K562 (cell line): ENCODE measurements around the gene C1orf50. TPM values are rescaled to one million over a fixed set of nuclear protein-coding genes. Genes with fewer than 3 reads are reported as not detected.

ENCODE experiments used
- BRD9 ChIP-seq: fragments of 450-650 bp; IDR thresholded peaks from 2 replicates; pipeline ENCODE4 v1.6.1; 2018; ENCODE audit warnings: low read depth; ENCODE audit not compliant: partially characterized antibody
- FUS ChIP-seq: fragments of 200-400 bp; formaldehyde crosslinking; optimal IDR thresholded peaks from 2 replicates; pipeline ENCODE3; 2017; ENCODE audit warnings: low read depth, low read length
- IRF2 ChIP-seq: sonication (generic); formaldehyde crosslinking; IDR thresholded peaks from 2 replicates; pipeline ENCODE4 v1.8.1; 2022; ENCODE audit warnings: mild to moderate bottlenecking, missing genetic modification reagents
- KLF13 ChIP-seq: fragments of 450-650 bp; IDR thresholded peaks from 2 replicates; pipeline ENCODE4 v1.6.1; 2016; ENCODE audit warnings: missing genetic modification characterization, low read depth, mild to moderate bottlenecking, missing compliant biosample characterization, moderate library complexity, borderline replicate concordance
- KLF6 ChIP-seq: fragments of 250-450 bp; sonication (Bioruptor Pico); IDR thresholded peaks from 2 replicates; pipeline ENCODE4 v1.4.0; 2020; ENCODE audit warnings: mild to moderate bottlenecking, moderate library complexity, borderline replicate concordance
- MAFF ChIP-seq: IDR thresholded peaks from 2 replicates; pipeline ENCODE4 v1.6.1; 2012; ENCODE audit warnings: low read length, improper control_type of control experiment
- MEIS2 ChIP-seq: fragments of 450-650 bp; IDR thresholded peaks from 2 replicates; pipeline ENCODE4 v1.6.1; 2014; ENCODE audit warnings: mild to moderate bottlenecking; ENCODE audit not compliant: partially characterized antibody
- MLLT1 ChIP-seq, 2 experiments: fragments of 450-650 bp; IDR thresholded peaks; 2 replicates each; pipeline ENCODE4 v1.6.1; 2016
- MYBL2 ChIP-seq, 2 experiments: fragments of 450-650 bp in 1 of 2; sonication (generic) in 1 of 2; formaldehyde crosslinking in 1 of 2; IDR thresholded peaks; 2 replicates each; pipeline versions ENCODE4 v1.6.1 to v1.8.1; 2017 to 2022; ENCODE audit warnings: borderline replicate concordance in 1 of 2, inconsistent platforms in 1 of 2, low read depth in 1 of 2, mild to moderate bottlenecking in 1 of 2, missing genetic modification reagents in 1 of 2, moderate library complexity in 1 of 2
- RAD21 ChIP-seq, 2 experiments: fragments of 250-450 bp in 1 of 2; fragments of 450-650 bp in 1 of 2; sonication (Bioruptor Pico) in 1 of 2; formaldehyde crosslinking in 1 of 2; IDR thresholded peaks in 1 of 2; conservative IDR thresholded peaks in 1 of 2; 2 replicates each; pipeline versions ENCODE4 v1.4.0 to v1.8.0; 2020 to 2022; ENCODE audit warnings: mild to moderate bottlenecking in 2 of 2, moderate library complexity in 1 of 2
- RUNX1 ChIP-seq: sonication (generic); IDR thresholded peaks from 2 replicates; pipeline ENCODE4 v1.6.1; 2016; ENCODE audit warnings: antibody characterized with exemption, low read depth
- SETDB1 ChIP-seq: IDR thresholded peaks from one replicate; pipeline ENCODE4 v1.6.1; 2012; ENCODE audit warnings: low read length, control low read depth, inconsistent platforms
- SMAD2 ChIP-seq: fragments of 150-350 bp; IDR thresholded peaks from 2 replicates; pipeline ENCODE4 v1.6.1; 2014; ENCODE audit warnings: low read depth, mild to moderate bottlenecking, low read length
- TAL1 ChIP-seq: fragments of 450-650 bp; IDR thresholded peaks from 2 replicates; pipeline ENCODE4 v1.6.1; 2016; ENCODE audit warnings: mild to moderate bottlenecking
- ZNF134 ChIP-seq: fragments of 250-450 bp; sonication (Bioruptor Pico); conservative IDR thresholded peaks from 2 replicates; pipeline ENCODE4 v1.4.0; 2020
- ZNF165 ChIP-seq: fragments of 250-450 bp; sonication (Bioruptor Pico); IDR thresholded peaks from 2 replicates; pipeline ENCODE4 v1.4.0; 2020; ENCODE audit warnings: borderline replicate concordance
- ZNF212 ChIP-seq: fragments of 450-650 bp; formaldehyde crosslinking; IDR thresholded peaks from 2 replicates; pipeline ENCODE4 v1.4.0; 2020; ENCODE audit warnings: mild to moderate bottlenecking
- polyA plus RNA-seq, 8 experiments: library from polyadenylated mRNA; depleted of rRNA in 4 of 8; stranded (reverse) in 5 of 8; unstranded in 3 of 8; fragments of >200 nt; fragmentation: Nextera tagmentation in 2 of 8; fragmentation: Illumina TruSeq in 1 of 8; extraction: Ambion mirVana in 2 of 8; extraction: Trizol in 1 of 8; gene quantifications; 2 replicates each; pipeline versions ENCODE4 v1.2.1 to v1.2.3, GENCODE V29; 2011 to 2014; ENCODE audit warnings: inconsistent platforms in 1 of 8, missing spikeins in 1 of 8
- total RNA-seq, 7 experiments: library from RNA; depleted of rRNA in 6 of 7; stranded (reverse); fragments of >200 nt in 6 of 7; fragmentation: Illumina TruSeq in 2 of 7; extraction: Trizol in 2 of 7; gene quantifications; 2 replicates each; pipeline versions ENCODE4 v1.2.1 to v1.2.3, GENCODE V29; 2011 to 2021; ENCODE audit warnings: low replicate concordance in 1 of 7
- TF ChIP-seq, protein P1 (sequence below): sonication (generic); formaldehyde crosslinking; IDR thresholded peaks from 2 replicates; pipeline ENCODE4 v1.4.0; 2020; ENCODE audit warnings: mild to moderate bottlenecking, missing genetic modification reagents
- TF ChIP-seq, protein P2 (sequence below), 3 experiments: fragments of 200-800 bp in 1 of 3; sonication (Bioruptor generic) in 1 of 3; sonication (generic) in 1 of 3; formaldehyde crosslinking in 1 of 3; IDR thresholded peaks; 2 replicates each; pipeline versions ENCODE4 v1.6.1 to v1.8.0; 2016 to 2022; ENCODE audit warnings: mild to moderate bottlenecking in 2 of 3, missing compliant biosample characterization in 2 of 3, missing genetic modification characterization in 2 of 3, missing genetic modification reagents in 1 of 3
- TF ChIP-seq, protein P3 (sequence below), 2 experiments: fragments of 250-450 bp in 1 of 2; fragments of 450-650 bp in 1 of 2; sonication (Bioruptor Pico) in 1 of 2; IDR thresholded peaks; 2 replicates each; pipeline versions ENCODE4 v1.6.1 to v1.8.0; 2016 to 2021; ENCODE audit warnings: mild to moderate bottlenecking in 2 of 2, moderate library complexity in 2 of 2, missing compliant biosample characterization in 1 of 2, missing genetic modification characterization in 1 of 2
- TF ChIP-seq, protein P4 (sequence below), 3 experiments: IDR thresholded peaks in 2 of 3; conservative IDR thresholded peaks in 1 of 3; 2 replicates each; pipeline ENCODE4 v1.5.1; 2011 to 2012; ENCODE audit warnings: low read length in 3 of 3, mild to moderate bottlenecking in 3 of 3, control low read depth in 2 of 3, improper control_type of control experiment in 1 of 3, inconsistent platforms in 1 of 3, low read depth in 1 of 3, mixed read lengths in 1 of 3, moderate library complexity in 1 of 3; ENCODE audit not compliant: insufficient read depth in 2 of 3

The C1orf50 gene
- total and polyA plus RNA-seq, 9 of the 15 experiments (the other 6 are each of a cell fraction or from before 2014, with no cell fraction given), result 0.55 to 13.9 (median 5.2) TPM

DNA sequence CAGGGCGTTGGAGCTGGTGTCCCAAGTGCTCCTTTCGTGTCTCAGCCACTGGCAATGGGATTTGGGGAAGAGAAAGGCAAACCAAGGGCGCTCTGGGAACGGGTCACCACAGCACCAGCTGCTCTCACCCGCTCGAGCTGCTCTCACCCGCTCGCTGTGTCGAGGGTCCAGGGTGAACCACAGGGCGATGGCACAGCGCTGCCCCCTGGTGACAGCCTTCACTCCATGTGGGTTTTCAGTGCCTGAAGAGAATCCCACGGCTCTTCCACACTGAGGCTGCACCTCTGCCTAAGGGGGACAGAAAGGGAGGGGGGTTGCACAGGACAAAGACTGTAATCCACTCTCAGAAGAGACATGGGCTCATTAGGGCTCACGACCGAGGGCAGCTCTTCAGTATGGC, 19.9 kb upstream of the C1orf50 start (continued):
- no peak for TF ChIP-seq MYBL2 (IDR thresholded peaks at IDR 0.05; ENCODE audit: low read depth)
- no peak for TF ChIP-seq MYBL2 (CRISPR knock-in tag; IDR thresholded peaks at IDR 0.05; ENCODE audit: borderline replicate concordance)
- TF ChIP-seq, protein P1, sequence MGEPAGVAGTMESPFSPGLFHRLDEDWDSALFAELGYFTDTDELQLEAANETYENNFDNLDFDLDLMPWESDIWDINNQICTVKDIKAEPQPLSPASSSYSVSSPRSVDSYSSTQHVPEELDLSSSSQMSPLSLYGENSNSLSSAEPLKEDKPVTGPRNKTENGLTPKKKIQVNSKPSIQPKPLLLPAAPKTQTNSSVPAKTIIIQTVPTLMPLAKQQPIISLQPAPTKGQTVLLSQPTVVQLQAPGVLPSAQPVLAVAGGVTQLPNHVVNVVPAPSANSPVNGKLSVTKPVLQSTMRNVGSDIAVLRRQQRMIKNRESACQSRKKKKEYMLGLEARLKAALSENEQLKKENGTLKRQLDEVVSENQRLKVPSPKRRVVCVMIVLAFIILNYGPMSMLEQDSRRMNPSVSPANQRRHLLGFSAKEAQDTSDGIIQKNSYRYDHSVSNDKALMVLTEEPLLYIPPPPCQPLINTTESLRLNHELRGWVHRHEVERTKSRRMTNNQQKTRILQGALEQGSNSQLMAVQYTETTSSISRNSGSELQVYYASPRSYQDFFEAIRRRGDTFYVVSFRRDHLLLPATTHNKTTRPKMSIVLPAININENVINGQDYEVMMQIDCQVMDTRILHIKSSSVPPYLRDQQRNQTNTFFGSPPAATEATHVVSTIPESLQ (CRISPR knock-in tag), result no peak
- TF ChIP-seq TAL1, result no peak
- TF ChIP-seq SMAD2, result no peak
- peak; percentile 52 to 76 for TF ChIP-seq RAD21 (CRISPR knock-in tag; conservative IDR thresholded peaks at IDR 0.05 in 1 of 2, IDR thresholded peaks at IDR 0.05 in 1 of 2)
- TF ChIP-seq IRF2 (CRISPR knock-in tag), result no peak
- TF ChIP-seq MAFF, result no peak
- TF ChIP-seq, protein P2, sequence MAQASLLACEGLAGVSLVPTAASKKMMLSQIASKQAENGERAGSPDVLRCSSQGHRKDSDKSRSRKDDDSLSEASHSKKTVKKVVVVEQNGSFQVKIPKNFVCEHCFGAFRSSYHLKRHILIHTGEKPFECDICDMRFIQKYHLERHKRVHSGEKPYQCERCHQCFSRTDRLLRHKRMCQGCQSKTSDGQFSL (CRISPR knock-in tag; IDR thresholded peaks at IDR 0.05), result no peak
- TF ChIP-seq, protein P2 (tag; IDR thresholded peaks at IDR 0.05), result no peak
- TF ChIP-seq ZNF134, result no peak
- TF ChIP-seq RUNX1, result 0 out of 2 replicates have a peak, but pooled peaks have one; percentile 36
- TF ChIP-seq MLLT1 (IDR thresholded peaks at IDR 0.05), result peak in 1 of 2 experiments; percentile 43; a peak in 1 of 4 replicates
- no peak for TF ChIP-seq BRD9
- no peak for TF ChIP-seq SETDB1
- TF ChIP-seq ZNF212, result no peak
- no peak for TF ChIP-seq FUS
- no peak for TF ChIP-seq KLF13 (tag)
- no peak for TF ChIP-seq ZNF165 (CRISPR knock-in tag)
- no peak for TF ChIP-seq MEIS2
- no peak for TF ChIP-seq KLF6
- TF ChIP-seq, protein P3, sequence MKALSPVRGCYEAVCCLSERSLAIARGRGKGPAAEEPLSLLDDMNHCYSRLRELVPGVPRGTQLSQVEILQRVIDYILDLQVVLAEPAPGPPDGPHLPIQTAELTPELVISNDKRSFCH (CRISPR knock-in tag; IDR thresholded peaks at IDR 0.05), result no peak
- TF ChIP-seq, protein P3 (tag; IDR thresholded peaks at IDR 0.05), result no peak
- TF ChIP-seq, protein P4, sequence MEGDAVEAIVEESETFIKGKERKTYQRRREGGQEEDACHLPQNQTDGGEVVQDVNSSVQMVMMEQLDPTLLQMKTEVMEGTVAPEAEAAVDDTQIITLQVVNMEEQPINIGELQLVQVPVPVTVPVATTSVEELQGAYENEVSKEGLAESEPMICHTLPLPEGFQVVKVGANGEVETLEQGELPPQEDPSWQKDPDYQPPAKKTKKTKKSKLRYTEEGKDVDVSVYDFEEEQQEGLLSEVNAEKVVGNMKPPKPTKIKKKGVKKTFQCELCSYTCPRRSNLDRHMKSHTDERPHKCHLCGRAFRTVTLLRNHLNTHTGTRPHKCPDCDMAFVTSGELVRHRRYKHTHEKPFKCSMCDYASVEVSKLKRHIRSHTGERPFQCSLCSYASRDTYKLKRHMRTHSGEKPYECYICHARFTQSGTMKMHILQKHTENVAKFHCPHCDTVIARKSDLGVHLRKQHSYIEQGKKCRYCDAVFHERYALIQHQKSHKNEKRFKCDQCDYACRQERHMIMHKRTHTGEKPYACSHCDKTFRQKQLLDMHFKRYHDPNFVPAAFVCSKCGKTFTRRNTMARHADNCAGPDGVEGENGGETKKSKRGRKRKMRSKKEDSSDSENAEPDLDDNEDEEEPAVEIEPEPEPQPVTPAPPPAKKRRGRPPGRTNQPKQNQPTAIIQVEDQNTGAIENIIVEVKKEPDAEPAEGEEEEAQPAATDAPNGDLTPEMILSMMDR (IDR thresholded peaks at IDR 0.05 in 2 of 3, conservative IDR thresholded peaks at IDR 0.05 in 1 of 3; ENCODE audit: insufficient read depth in 2 of 3, low read depth in 1 of 3, low read length in 3 of 3), result peak; percentile 70 to 82 (median 74)
